Testis (tissue), 2 donors: Measurements from ENCODE around the gene TBCD.

Source experiments
- POLR2A ChIP-seq: fragments of 450-650 bp; IDR thresholded peaks from one replicate; pipeline ENCODE4 v1.6.1; 2017; ENCODE audit warnings: antibody characterized with exemption, mild to moderate bottlenecking, moderate library complexity
- TF ChIP-seq, protein P1 (sequence below), 3 experiments: fragments of 450-650 bp in 2 of 3; fragments of 200-600 bp in 1 of 3; sonication (generic) in 1 of 3; IDR thresholded peaks; one replicate each; pipeline ENCODE4 v1.5.1; 2016 to 2019; ENCODE audit warnings: antibody characterized with exemption in 3 of 3, mild to moderate bottlenecking in 2 of 3, moderate library complexity in 1 of 3

DNA sequence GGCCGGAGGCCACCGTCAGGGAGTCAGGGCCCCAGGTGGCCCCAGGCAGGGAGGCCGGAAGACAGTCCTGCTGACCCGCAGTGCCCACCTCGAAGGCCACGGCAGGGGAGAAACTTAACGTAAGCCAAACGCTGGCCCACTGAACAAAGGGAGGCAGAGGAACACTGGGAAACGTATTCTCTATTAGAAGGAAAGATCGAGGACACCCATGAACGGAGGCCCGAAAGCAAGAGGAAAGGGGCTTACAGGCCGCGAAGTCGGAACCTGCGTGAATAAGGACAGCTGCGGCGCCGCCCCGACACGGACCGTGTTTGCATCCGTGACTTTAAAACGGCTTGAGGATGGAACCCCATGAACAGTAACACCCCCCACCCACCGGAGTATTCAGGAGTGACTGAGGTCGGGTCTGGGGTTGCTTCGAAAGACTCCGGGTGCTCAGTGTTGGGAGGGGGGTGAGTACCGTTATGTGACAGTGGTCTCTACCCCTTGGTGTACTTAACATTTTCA lies 225.2 kb downstream of the TBCD start:
- TF ChIP-seq, protein P1, sequence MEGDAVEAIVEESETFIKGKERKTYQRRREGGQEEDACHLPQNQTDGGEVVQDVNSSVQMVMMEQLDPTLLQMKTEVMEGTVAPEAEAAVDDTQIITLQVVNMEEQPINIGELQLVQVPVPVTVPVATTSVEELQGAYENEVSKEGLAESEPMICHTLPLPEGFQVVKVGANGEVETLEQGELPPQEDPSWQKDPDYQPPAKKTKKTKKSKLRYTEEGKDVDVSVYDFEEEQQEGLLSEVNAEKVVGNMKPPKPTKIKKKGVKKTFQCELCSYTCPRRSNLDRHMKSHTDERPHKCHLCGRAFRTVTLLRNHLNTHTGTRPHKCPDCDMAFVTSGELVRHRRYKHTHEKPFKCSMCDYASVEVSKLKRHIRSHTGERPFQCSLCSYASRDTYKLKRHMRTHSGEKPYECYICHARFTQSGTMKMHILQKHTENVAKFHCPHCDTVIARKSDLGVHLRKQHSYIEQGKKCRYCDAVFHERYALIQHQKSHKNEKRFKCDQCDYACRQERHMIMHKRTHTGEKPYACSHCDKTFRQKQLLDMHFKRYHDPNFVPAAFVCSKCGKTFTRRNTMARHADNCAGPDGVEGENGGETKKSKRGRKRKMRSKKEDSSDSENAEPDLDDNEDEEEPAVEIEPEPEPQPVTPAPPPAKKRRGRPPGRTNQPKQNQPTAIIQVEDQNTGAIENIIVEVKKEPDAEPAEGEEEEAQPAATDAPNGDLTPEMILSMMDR (IDR thresholded peaks at IDR 0.05), result no peak
- TF ChIP-seq POLR2A, result no peak
